GM23248 (cell line): Measurements from ENCODE around the gene REL. TPM values are rescaled to one million over a fixed set of nuclear protein-coding genes. Genes with fewer than 3 reads are reported as not detected.

Experiments
- DNase-seq: peaks from one replicate; pipeline ENCODE4 v3.0.0-alpha.2; 2015
- H2AFZ ChIP-seq: fragments of 200-600 bp; sonication (generic); 2 replicates; pipeline ENCODE4 v1.6.1; 2016; ENCODE audit warnings: antibody characterized with exemption
- H3F3A ChIP-seq: fragments of 200-600 bp; sonication (generic); 2 replicates; pipeline ENCODE4 v1.6.1; 2016; ENCODE audit warnings: mild to moderate bottlenecking, antibody characterized with exemption, mixed run types; ENCODE audit not compliant: insufficient read depth
- H3K27ac ChIP-seq: fragments of 200-600 bp; sonication (generic); 2 replicates; pipeline ENCODE4 v1.5.1; 2016; ENCODE audit warnings: mild to moderate bottlenecking
- H3K27me3 ChIP-seq: fragments of 200-600 bp; sonication (generic); replicated peaks from 2 replicates; pipeline ENCODE4 v1.6.1; 2016; ENCODE audit warnings: mild to moderate bottlenecking; ENCODE audit not compliant: insufficient read depth
- H3K36me3 ChIP-seq: fragments of 200-600 bp; sonication (generic); 2 replicates; pipeline ENCODE4 v1.6.1; 2016; ENCODE audit warnings: low read depth, mild to moderate bottlenecking
- H3K4me1 ChIP-seq: fragments of 200-600 bp; sonication (generic); 2 replicates; pipeline ENCODE4 v1.6.1; 2016; ENCODE audit warnings: mild to moderate bottlenecking; ENCODE audit not compliant: insufficient read depth
- H3K4me2 ChIP-seq: fragments of 200-600 bp; sonication (generic); one replicate; pipeline ENCODE4 v1.6.1; 2016; ENCODE audit warnings: mild to moderate bottlenecking; ENCODE audit not compliant: unreplicated experiment
- H3K4me3 ChIP-seq: fragments of 200-600 bp; sonication (generic); 2 replicates; pipeline ENCODE4 v1.5.1; 2016; ENCODE audit warnings: mild to moderate bottlenecking
- H3K79me2 ChIP-seq: fragments of 200-600 bp; sonication (generic); 2 replicates; pipeline ENCODE4 v1.6.1; 2016; ENCODE audit warnings: mild to moderate bottlenecking; ENCODE audit not compliant: insufficient read depth
- H3K9ac ChIP-seq: fragments of 200-600 bp; sonication (generic); 2 replicates; pipeline ENCODE4 v1.6.1; 2016; ENCODE audit warnings: mild to moderate bottlenecking
- H3K9me2 ChIP-seq: fragments of 200-600 bp; sonication (generic); 2 replicates; pipeline ENCODE4 v1.6.1; 2016; ENCODE audit warnings: mixed run types, mild to moderate bottlenecking, moderate library complexity; ENCODE audit not compliant: insufficient read depth
- H3K9me3 ChIP-seq: fragments of 200-600 bp; sonication (generic); one replicate; pipeline ENCODE4 v1.6.1; 2017; ENCODE audit warnings: low read depth
- H4K20me1 ChIP-seq: fragments of 200-600 bp; sonication (generic); 2 replicates; pipeline ENCODE4 v1.6.0; 2016; ENCODE audit not compliant: insufficient read depth
- EZH2 ChIP-seq: fragments of 200-600 bp; sonication (generic); IDR thresholded peaks from 2 replicates; pipeline ENCODE4 v1.6.1; 2018; ENCODE audit warnings: antibody characterized with exemption, mild to moderate bottlenecking; ENCODE audit not compliant: insufficient read depth, poor library complexity, severe bottlenecking
- EZH2phosphoT487 ChIP-seq: fragments of 200-600 bp; sonication (generic); IDR thresholded peaks from 2 replicates; pipeline ENCODE4 v1.6.1; 2018; ENCODE audit warnings: antibody characterized with exemption, moderate library complexity, mild to moderate bottlenecking, low read depth; ENCODE audit not compliant: insufficient read depth
- WGBS, 2 experiments: methylation state at CpG; one replicate each; pipeline ENCODE4 v1.1.6; 2015 to 2017; ENCODE audit warnings: low lambda C conversion rate in 2 of 2, low coverage in 1 of 2; ENCODE audit errors: missing lambda C conversion rate in 2 of 2; 5-methylcytosine and 5-hydroxymethylcytosine counted together
- in situ Hi-C: fragments of 300-500 bp; cut with MboI; formaldehyde crosslinking; loops from 2 replicates; pipeline ENCODE4 v1.15.0; 2020
- polyA plus RNA-seq: library from polyadenylated mRNA; unstranded; fragments of >200 nt; fragmentation: Nextera tagmentation; extraction: Ambion mirVana; gene quantifications from 2 replicates; pipeline ENCODE4 v1.2.1, GENCODE V29; 2016
- total RNA-seq: library from RNA; depleted of rRNA; stranded (reverse); fragments of >200 nt; shearing (Covaris generic); gene quantifications from 2 replicates; pipeline ENCODE4 v1.2.3, GENCODE V29; 2014

The REL gene
- total and polyA plus RNA-seq, 2 experiments from 2014 or later = 2.1 to 2.3 TPM

DNA sequence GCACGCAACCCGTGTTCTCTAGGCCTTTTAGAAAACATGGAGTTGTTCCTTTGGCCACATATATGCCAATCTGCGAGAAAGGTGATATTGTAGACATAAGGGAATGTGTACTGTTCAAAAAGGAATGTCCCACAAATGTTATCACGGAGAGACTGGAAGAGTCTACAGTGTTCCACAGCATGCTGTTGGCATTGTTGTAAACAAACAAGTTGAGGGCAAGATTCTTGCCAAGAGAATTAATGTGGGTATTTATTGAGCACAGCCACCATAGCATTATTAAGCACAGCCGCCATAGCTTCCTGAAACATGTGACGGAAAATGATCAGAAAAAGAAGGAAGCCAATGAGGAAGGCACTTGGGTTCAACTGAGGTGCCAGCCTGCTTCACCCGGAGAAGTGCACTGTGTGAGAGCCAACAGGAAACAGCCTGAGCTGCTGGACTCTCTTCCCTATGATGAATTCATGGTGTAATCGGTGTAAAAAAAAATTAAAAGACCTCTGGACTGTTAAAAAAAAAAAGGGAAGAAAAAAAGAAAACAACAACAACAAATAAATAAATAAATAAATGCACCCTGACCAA, 29.0 kb upstream of the REL start:
- TF ChIP-seq EZH2phosphoT487 (no peak), EZH2 (no peak)
- 48 to 59% methylated on average over 8 of the region's 8 CpGs for WGBS, 2 experiments
- in situ Hi-C loops = no loop called here

GRCh38 chr2:60853531-60853930, 27.8 kb upstream of the REL start:
- no peak overlapping the region for H3K4me3 ChIP-seq
- H3K4me1 ChIP-seq = no peaks in the 10 kb centered on the region
- H3K9ac ChIP-seq = no peak overlapping the region
- DNase-seq = no peak
- H3F3A ChIP-seq = no peaks in the 10 kb centered on the region
- H3K9me2 ChIP-seq = no peaks in the 10 kb centered on the region
- WGBS, 2 experiments = 74 to 82% methylated on average over 2 of the region's 2 CpGs
- H3K4me2 ChIP-seq = no peak overlapping the region
- no peaks in the 10 kb centered on the region for H3K9me3 ChIP-seq
- no peak for TF ChIP-seq EZH2phosphoT487
- H3K36me3 ChIP-seq = no peaks in the 10 kb centered on the region
- H4K20me1 ChIP-seq = no peaks in the 10 kb centered on the region
- no peak overlapping the region for H3K27ac ChIP-seq
- in situ Hi-C loops = no loop called here
- no peaks in the 10 kb centered on the region for H3K79me2 ChIP-seq
- no peak overlapping the region for H2AFZ ChIP-seq
- 0 out of 2 replicates have a peak, but pooled peaks cover 4% of the 10 kb centered on the region for H3K27me3 ChIP-seq

More for the DNA sequence above, 29.0 kb upstream of the REL start:
- H3K36me3 ChIP-seq = no peaks in the 10 kb centered on the region
- no peaks in the 10 kb centered on the region for H3K4me1 ChIP-seq
- H3K27ac ChIP-seq = no peak overlapping the region
- no peaks in the 10 kb centered on the region for H4K20me1 ChIP-seq
- no peak for DNase-seq
- H3K9me3 ChIP-seq = no peaks in the 10 kb centered on the region
- H3K27me3 ChIP-seq = 0 out of 2 replicates have a peak, but pooled peaks cover 4% of the 10 kb centered on the region
- no peaks in the 10 kb centered on the region for H3F3A ChIP-seq
- H3K79me2 ChIP-seq = no peaks in the 10 kb centered on the region
- no peaks in the 10 kb centered on the region for H3K9me2 ChIP-seq
- no peak overlapping the region for H2AFZ ChIP-seq
- H3K4me2 ChIP-seq = no peak overlapping the region
- no peak overlapping the region for H3K4me3 ChIP-seq
- no peak overlapping the region for H3K9ac ChIP-seq

DNA sequence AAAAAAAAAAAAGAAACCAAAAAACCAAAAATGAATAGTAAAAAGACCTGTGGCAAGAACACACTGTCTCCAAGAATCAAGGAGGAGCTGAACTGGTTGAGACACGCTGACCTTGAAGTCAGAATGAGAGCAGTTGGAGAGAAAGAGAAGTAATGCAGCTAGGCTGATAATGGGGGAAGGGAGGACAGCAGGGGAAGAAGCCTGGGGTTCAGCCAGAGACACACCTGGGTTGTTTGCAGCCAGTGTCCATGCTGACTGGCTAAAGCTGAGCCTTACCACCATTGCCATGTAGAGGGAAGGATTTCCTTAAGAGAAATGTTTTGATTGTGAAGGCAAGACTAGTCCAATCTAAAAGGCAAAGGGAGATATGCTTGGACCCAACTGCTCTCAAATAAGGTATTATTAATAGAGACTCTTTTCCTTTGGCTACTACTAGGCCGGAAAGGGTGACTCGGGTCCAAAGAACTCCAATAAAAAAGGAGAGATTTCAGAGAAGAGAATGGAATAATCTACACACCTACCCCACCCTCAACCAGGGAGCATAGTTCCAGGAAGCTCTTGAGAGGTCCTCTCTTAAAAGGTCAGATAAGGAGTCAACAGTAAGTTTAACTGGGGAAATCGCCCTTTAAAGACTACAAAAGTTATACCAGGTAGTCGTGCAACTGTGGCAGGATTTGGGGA, 25.2 kb upstream of the REL start:
- H3K9ac ChIP-seq = no peak overlapping the region
- H4K20me1 ChIP-seq = no peaks in the 10 kb centered on the region
- H3F3A ChIP-seq = no peaks in the 10 kb centered on the region
- H3K27me3 ChIP-seq = 0 out of 2 replicates have a peak, but pooled peaks cover 3% of the 10 kb centered on the region
- no peaks in the 10 kb centered on the region for H3K9me3 ChIP-seq
- in situ Hi-C loops = no loop called here
- no peak overlapping the region for H3K4me3 ChIP-seq
- no peak overlapping the region for H2AFZ ChIP-seq
- no peak overlapping the region for H3K27ac ChIP-seq
- no peaks in the 10 kb centered on the region for H3K9me2 ChIP-seq
- TF ChIP-seq EZH2phosphoT487 (no peak), EZH2 (no peak)
- no peaks in the 10 kb centered on the region for H3K79me2 ChIP-seq
- WGBS, 2 experiments = 41 to 50% methylated on average over 5 of the region's 5 CpGs
- H3K4me1 ChIP-seq = no peaks in the 10 kb centered on the region
- no peak for DNase-seq
- H3K36me3 ChIP-seq = no peaks in the 10 kb centered on the region
- no peak overlapping the region for H3K4me2 ChIP-seq

- Histone ChIP-seq H2AFZ (no peak overlapping the region), H3K4me1 (no peaks in the 10 kb centered on the region), H3K79me2 (no peaks in the 10 kb centered on the region), H3K4me2 (no peak overlapping the region), H3K4me3 (no peak overlapping the region), H3K27me3 (no peaks in the 10 kb centered on the region), H3K9me2 (no peaks in the 10 kb centered on the region), H3K27ac (no peak overlapping the region), H4K20me1 (no peaks in the 10 kb centered on the region), H3K9ac (no peak overlapping the region), H3K9me3 (no peaks in the 10 kb centered on the region), H3K36me3 (no peaks in the 10 kb centered on the region), H3F3A (no peaks in the 10 kb centered on the region)
- in situ Hi-C loops = no loop called here
- no peak for TF ChIP-seq EZH2phosphoT487
- no peak for TF ChIP-seq EZH2
- 65 to 66% methylated on average over 4 of the region's 4 CpGs for WGBS, 2 experiments
- no peak for DNase-seq
Measured at GRCh38 chr2:60857056-60857455, 24.3 kb upstream of the REL start.
